ENCODE data around the gene PDPK1.

PDPK1 gene

GRCh38 chr16:2520097-2520783, 17.6 kb upstream of the PDPK1 start, which contains the start of gene AMDHD2:
Gene AMDHD2 (plus strand): TSS chr16:2520371. CDS start chr16:2520459, 88 bp downstream.
- TF ChIP-seq ARNTL (CRISPR knock-in tag; IDR thresholded peaks at IDR 0.05; ENCODE audit: borderline replicate concordance, low read depth), result peak; percentile 89
- TF ChIP-seq OSR1 (CRISPR knock-in tag; IDR thresholded peaks at IDR 0.05), result no peak
- ATAC-seq, result peak; percentile 83

- TF ChIP-seq CSDC2 (CRISPR knock-in tag; IDR thresholded peaks at IDR 0.05) (no peak), RARB (CRISPR knock-in tag; IDR thresholded peaks at IDR 0.05) (no peak), ISL1 (CRISPR knock-in tag; IDR thresholded peaks at IDR 0.05) (no peak), ZNF565 (CRISPR knock-in tag; conservative IDR thresholded peaks at IDR 0.05; ENCODE audit: low read depth) (no peak)
- peak; percentile 31 for ATAC-seq
Observed at GRCh38 chr16:2520784-2521531, 16.9 kb upstream of the PDPK1 start.

GRCh38 chr16:2523801-2524231, 14.0 kb upstream of the PDPK1 start:
- no peak for TF ChIP-seq ARNTL (CRISPR knock-in tag; IDR thresholded peaks at IDR 0.05; ENCODE audit: borderline replicate concordance, low read depth)
- no peak for TF ChIP-seq ISL1 (CRISPR knock-in tag; IDR thresholded peaks at IDR 0.05)
- TF ChIP-seq TCF4 (CRISPR knock-in tag; IDR thresholded peaks at IDR 0.05; ENCODE audit: borderline replicate concordance), result no peak
- ATAC-seq, result no peak

GRCh38 chr16:2524339-2524938, 13.4 kb upstream of the PDPK1 start:
- no peak for TF ChIP-seq BACH2 (CRISPR knock-in tag; IDR thresholded peaks at IDR 0.05; ENCODE audit: borderline replicate concordance)
- TF ChIP-seq SNAI2 (CRISPR knock-in tag; IDR thresholded peaks at IDR 0.05), result no peak
- TF ChIP-seq ZNF565 (CRISPR knock-in tag; conservative IDR thresholded peaks at IDR 0.05; ENCODE audit: low read depth), result no peak
- TF ChIP-seq PATZ1 (CRISPR knock-in tag; IDR thresholded peaks at IDR 0.05; ENCODE audit: borderline replicate concordance), result no peak
- TF ChIP-seq ZFP30 (CRISPR knock-in tag; IDR thresholded peaks at IDR 0.05), result no peak
- TF ChIP-seq ZNF70 (CRISPR knock-in tag; IDR thresholded peaks at IDR 0.05), result no peak
- TF ChIP-seq RARB (CRISPR knock-in tag; IDR thresholded peaks at IDR 0.05), result no peak
- no peak for TF ChIP-seq TSHZ2 (CRISPR knock-in tag; IDR thresholded peaks at IDR 0.05)
- no peak for TF ChIP-seq ZC3H10 (CRISPR knock-in tag; IDR thresholded peaks at IDR 0.05)
- no peak for TF ChIP-seq ZFP3 (CRISPR knock-in tag; IDR thresholded peaks at IDR 0.05)
- no peak for TF ChIP-seq ESRRG (CRISPR knock-in tag; IDR thresholded peaks at IDR 0.05)
- no peak for TF ChIP-seq ARNTL (CRISPR knock-in tag; IDR thresholded peaks at IDR 0.05; ENCODE audit: borderline replicate concordance, low read depth)
- TF ChIP-seq OSR1 (CRISPR knock-in tag; IDR thresholded peaks at IDR 0.05), result no peak
- TF ChIP-seq TCF4 (CRISPR knock-in tag; IDR thresholded peaks at IDR 0.05; ENCODE audit: borderline replicate concordance), result no peak
- no peak for TF ChIP-seq TOX (CRISPR knock-in tag; IDR thresholded peaks at IDR 0.05; ENCODE audit: borderline replicate concordance)
- TF ChIP-seq PPARA (CRISPR knock-in tag; IDR thresholded peaks at IDR 0.05; ENCODE audit: borderline replicate concordance), result no peak
- no peak for TF ChIP-seq CSDC2 (CRISPR knock-in tag; IDR thresholded peaks at IDR 0.05)
- TF ChIP-seq ZNF8 (CRISPR knock-in tag; IDR thresholded peaks at IDR 0.05), result no peak
- TF ChIP-seq ISL1 (CRISPR knock-in tag; IDR thresholded peaks at IDR 0.05), result no peak
- no peak for TF ChIP-seq CREB5 (CRISPR knock-in tag; IDR thresholded peaks at IDR 0.05; ENCODE audit: low read depth)
- no peak for ATAC-seq
